Smooth muscle cell (in vitro differentiated cells): Measurements from ENCODE around the gene FMR1. TPM values are rescaled to one million over a fixed set of nuclear protein-coding genes. Genes with fewer than 3 reads are reported as not detected.

ENCODE experiments used
- DNase-seq: peaks from one replicate; lab custom pipeline; 2025; ENCODE audit not compliant: unreplicated experiment; lab: John Stamatoyannopoulos, UW
- H2AFZ ChIP-seq: fragments of 200-600 bp; sonication (generic); 2 replicates; pipeline ENCODE4 v1.6.0; 2016; ENCODE audit warnings: antibody characterized with exemption, low read depth, mild to moderate bottlenecking
- H3F3A ChIP-seq: fragments of 200-600 bp; sonication (generic); 2 replicates; pipeline ENCODE4 v1.6.0; 2017; ENCODE audit warnings: antibody characterized with exemption, low read depth
- H3K27ac ChIP-seq: fragments of 200-600 bp; sonication (generic); 2 replicates; pipeline ENCODE4 v1.5.1; 2016; ENCODE audit warnings: low read depth, mild to moderate bottlenecking
- H3K27me3 ChIP-seq: fragments of 200-600 bp; sonication (generic); 2 replicates; pipeline ENCODE4 v1.6.1; 2016; ENCODE audit warnings: low read depth, mild to moderate bottlenecking
- H3K36me3 ChIP-seq: fragments of 200-600 bp; sonication (generic); 2 replicates; pipeline ENCODE4 v1.5.1; 2016; ENCODE audit warnings: low read depth
- H3K4me1 ChIP-seq: fragments of 200-600 bp; sonication (generic); 2 replicates; pipeline ENCODE4 v1.5.1; 2016; ENCODE audit warnings: low read depth
- H3K4me2 ChIP-seq: fragments of 200-600 bp; sonication (generic); 2 replicates; pipeline ENCODE4 v1.6.0; 2016; ENCODE audit warnings: mild to moderate bottlenecking
- H3K4me3 ChIP-seq: fragments of 200-600 bp; sonication (generic); 2 replicates; pipeline ENCODE4 v1.5.1; 2016; ENCODE audit warnings: mild to moderate bottlenecking
- H3K79me2 ChIP-seq: fragments of 200-600 bp; sonication (generic); 2 replicates; pipeline ENCODE4 v1.6.0; 2016; ENCODE audit warnings: low read depth, mild to moderate bottlenecking
- H3K9ac ChIP-seq: fragments of 200-600 bp; sonication (generic); 2 replicates; pipeline ENCODE4 v1.6.0; 2016; ENCODE audit warnings: low read depth
- H3K9me3 ChIP-seq: fragments of 200-600 bp; sonication (generic); replicated peaks from 2 replicates; pipeline ENCODE4 v1.5.1; 2016; ENCODE audit warnings: low read depth
- H4K20me1 ChIP-seq: fragments of 200-600 bp; sonication (generic); 2 replicates; pipeline ENCODE4 v1.6.0; 2016; ENCODE audit warnings: low read depth
- CTCF ChIP-seq: fragments of 200-600 bp; sonication (generic); IDR thresholded peaks from 2 replicates; pipeline ENCODE4 v1.5.1; 2017; ENCODE audit warnings: borderline replicate concordance, mild to moderate bottlenecking, antibody characterized with exemption; ENCODE audit not compliant: insufficient read depth, poor library complexity, severe bottlenecking
- WGBS: methylation state at CpG from one replicate; pipeline ENCODE4 v1.1.7; 2016; ENCODE audit warnings: low lambda C conversion rate; 5-methylcytosine and 5-hydroxymethylcytosine counted together
- polyA plus RNA-seq: library from polyadenylated mRNA; unstranded; fragments of >200 nt; fragmentation: Nextera tagmentation; extraction: Ambion mirVana; gene quantifications from 2 replicates; pipeline ENCODE4 v1.2.1, GENCODE V29; 2016
- total RNA-seq: library from RNA; depleted of rRNA; stranded (reverse); fragments of >200 nt; gene quantifications from 2 replicates; pipeline ENCODE4 v1.2.3, GENCODE V29; 2014

The FMR1 gene
- total and polyA plus RNA-seq, 2 experiments from 2014 or later: 13.9 to 52.2 TPM

GRCh38 chrX:147958291-147958690, 46.6 kb downstream of the FMR1 start:
- no peak overlapping the region for H3K4me3 ChIP-seq
- H3F3A ChIP-seq: no peaks in the 10 kb centered on the region
- no peaks in the 10 kb centered on the region for H3K4me1 ChIP-seq
- H4K20me1 ChIP-seq: no peaks in the 10 kb centered on the region
- TF ChIP-seq CTCF: no peak
- H3K36me3 ChIP-seq: no peaks in the 10 kb centered on the region
- H3K27me3 ChIP-seq: no peaks in the 10 kb centered on the region
- H3K9me3 ChIP-seq: no peaks in the 10 kb centered on the region
- no peak for DNase-seq
- H3K27ac ChIP-seq: no peak overlapping the region
- H3K9ac ChIP-seq: no peak overlapping the region
- H3K79me2 ChIP-seq: no peaks in the 10 kb centered on the region
- H3K4me2 ChIP-seq: no peak overlapping the region
- WGBS: 63% methylated on average over 1 of the region's 1 CpG
- no peak overlapping the region for H2AFZ ChIP-seq

GRCh38 chrX:147960722-147961121, 49.0 kb downstream of the FMR1 start:
- no peaks in the 10 kb centered on the region for H3K27me3 ChIP-seq
- no peaks in the 10 kb centered on the region for H3K79me2 ChIP-seq
- 74% methylated on average over 2 of the region's 2 CpGs for WGBS
- no peak for TF ChIP-seq CTCF
- DNase-seq: no peak
- no peaks in the 10 kb centered on the region for H3K9me3 ChIP-seq
- H3K27ac ChIP-seq: no peak overlapping the region
- H3K4me3 ChIP-seq: no peak overlapping the region
- H3F3A ChIP-seq: no peaks in the 10 kb centered on the region
- no peaks in the 10 kb centered on the region for H3K4me1 ChIP-seq
- no peaks in the 10 kb centered on the region for H4K20me1 ChIP-seq
- no peak overlapping the region for H3K4me2 ChIP-seq
- H3K36me3 ChIP-seq: no peaks in the 10 kb centered on the region
- H3K9ac ChIP-seq: no peak overlapping the region
- H2AFZ ChIP-seq: no peak overlapping the region

- H3K9me3 ChIP-seq: peaks cover 3% of the 10 kb centered on the region
- no peak overlapping the region for H3K4me3 ChIP-seq
- no peak for TF ChIP-seq CTCF
- H3K27me3 ChIP-seq: no peaks in the 10 kb centered on the region
- no peaks in the 10 kb centered on the region for H3F3A ChIP-seq
- WGBS: 70% methylated on average over 1 of the region's 1 CpG
- H3K4me1 ChIP-seq: no peaks in the 10 kb centered on the region
- no peak for DNase-seq
- H3K4me2 ChIP-seq: no peak overlapping the region
- no peak overlapping the region for H3K9ac ChIP-seq
- H4K20me1 ChIP-seq: no peaks in the 10 kb centered on the region
- no peaks in the 10 kb centered on the region for H3K79me2 ChIP-seq
- H3K36me3 ChIP-seq: no peaks in the 10 kb centered on the region
- no peak overlapping the region for H3K27ac ChIP-seq
- H2AFZ ChIP-seq: no peak overlapping the region
Observed at GRCh38 chrX:147962476-147962875, 50.8 kb downstream of the FMR1 start.

GRCh38 chrX:147978931-147979330, 67.2 kb downstream of the FMR1 start:
- Histone ChIP-seq H3K27ac (no peak overlapping the region), H3F3A (no peaks in the 10 kb centered on the region), H4K20me1 (no peaks in the 10 kb centered on the region), H3K9ac (no peak overlapping the region), H3K27me3 (no peaks in the 10 kb centered on the region), H3K4me2 (no peak overlapping the region), H2AFZ (no peak overlapping the region), H3K9me3 (no peaks in the 10 kb centered on the region), H3K4me3 (no peak overlapping the region), H3K4me1 (no peaks in the 10 kb centered on the region), H3K36me3 (no peaks in the 10 kb centered on the region), H3K79me2 (no peaks in the 10 kb centered on the region)
- no peak for TF ChIP-seq CTCF
- DNase-seq: no peak
- 41% methylated on average over 6 of the region's 6 CpGs for WGBS
